ENCODE measurements around the gene ZNF488.

ZNF488 gene

GRCh38 chr10:47326306-47326926 is 57.7 kb downstream of the ZNF488 start:
- no peak for DNase-seq

GRCh38 chr10:47325303-47326291 is 58.5 kb downstream of the ZNF488 start:
- DNase-seq = no peak

- no peak for DNase-seq
Measured at GRCh38 chr10:47323636-47324296, 60.3 kb downstream of the ZNF488 start.

- no peak for DNase-seq
Measured at GRCh38 chr10:47323087-47323486, 61.0 kb downstream of the ZNF488 start.

- no peak for DNase-seq
Measured at GRCh38 chr10:47322300-47323061, 61.6 kb downstream of the ZNF488 start, which contains the start of gene GDF2. GDF2 (plus strand) TSS chr10:47322454; CDS start chr10:47322669, 215 bp downstream.

GRCh38 chr10:47321521-47322195 is 62.4 kb downstream of the ZNF488 start:
- no peak for DNase-seq

- DNase-seq = no peak
Measured at GRCh38 chr10:47320812-47321211, 63.3 kb downstream of the ZNF488 start.

- DNase-seq = no peak
Measured at GRCh38 chr10:47319784-47320183, 64.3 kb downstream of the ZNF488 start.

GRCh38 chr10:47318706-47319105 is 65.4 kb downstream of the ZNF488 start:
- peak; percentile 8 for DNase-seq

- no peak for DNase-seq
Measured at GRCh38 chr10:47317251-47317650, 66.8 kb downstream of the ZNF488 start.

GRCh38 chr10:47316131-47316530 is 68.0 kb downstream of the ZNF488 start:
- no peak for DNase-seq

Data from fibroblast of skin of right biceps (primary cell).